Ishikawa (cell line): Measurements from ENCODE around the gene RSKR.

Experiments
- CEBPB ChIP-seq: IDR thresholded peaks from 2 replicates; pipeline ENCODE4 v1.6.1; 2012
- CREB1 ChIP-seq: IDR thresholded peaks from 2 replicates; pipeline ENCODE4 v1.6.1; 2012; ENCODE audit warnings: low read depth
- EGR1 ChIP-seq: IDR thresholded peaks from 2 replicates; pipeline ENCODE4 v1.6.1; 2012
- EP300 ChIP-seq: IDR thresholded peaks from 2 replicates; pipeline ENCODE4 v1.6.1; 2012; ENCODE audit warnings: borderline replicate concordance
- FOXM1 ChIP-seq: IDR thresholded peaks from 2 replicates; pipeline ENCODE4 v1.6.1; 2012; ENCODE audit warnings: low read depth, borderline replicate concordance
- MAX ChIP-seq: IDR thresholded peaks from 2 replicates; pipeline ENCODE4 v1.6.1; 2012
- NFIC ChIP-seq: IDR thresholded peaks from 2 replicates; pipeline ENCODE4 v1.6.1; 2012
- RAD21 ChIP-seq: IDR thresholded peaks from 2 replicates; pipeline ENCODE4 v1.6.1; 2012; ENCODE audit warnings: low read depth
- TAF1 ChIP-seq: IDR thresholded peaks from 2 replicates; pipeline ENCODE4 v1.6.1; 2012; ENCODE audit warnings: low read depth, mild to moderate bottlenecking
- TCF12 ChIP-seq: IDR thresholded peaks from 2 replicates; pipeline ENCODE4 v1.6.1; 2012; ENCODE audit warnings: low read depth
- TEAD4 ChIP-seq: IDR thresholded peaks from 2 replicates; pipeline ENCODE4 v1.6.1; 2012
- USF1 ChIP-seq: IDR thresholded peaks from 2 replicates; pipeline ENCODE4 v1.6.1; 2012
- YY1 ChIP-seq: IDR thresholded peaks from 2 replicates; pipeline ENCODE4 v1.6.1; 2012; ENCODE audit warnings: low read depth
- ZBTB7A ChIP-seq: IDR thresholded peaks from 2 replicates; pipeline ENCODE4 v1.6.1; 2012; ENCODE audit warnings: low read depth
- TF ChIP-seq, protein P1 (sequence below): IDR thresholded peaks from 2 replicates; pipeline ENCODE4 v1.6.1; 2012; ENCODE audit warnings: low read depth, mild to moderate bottlenecking

RSKR gene

DNA sequence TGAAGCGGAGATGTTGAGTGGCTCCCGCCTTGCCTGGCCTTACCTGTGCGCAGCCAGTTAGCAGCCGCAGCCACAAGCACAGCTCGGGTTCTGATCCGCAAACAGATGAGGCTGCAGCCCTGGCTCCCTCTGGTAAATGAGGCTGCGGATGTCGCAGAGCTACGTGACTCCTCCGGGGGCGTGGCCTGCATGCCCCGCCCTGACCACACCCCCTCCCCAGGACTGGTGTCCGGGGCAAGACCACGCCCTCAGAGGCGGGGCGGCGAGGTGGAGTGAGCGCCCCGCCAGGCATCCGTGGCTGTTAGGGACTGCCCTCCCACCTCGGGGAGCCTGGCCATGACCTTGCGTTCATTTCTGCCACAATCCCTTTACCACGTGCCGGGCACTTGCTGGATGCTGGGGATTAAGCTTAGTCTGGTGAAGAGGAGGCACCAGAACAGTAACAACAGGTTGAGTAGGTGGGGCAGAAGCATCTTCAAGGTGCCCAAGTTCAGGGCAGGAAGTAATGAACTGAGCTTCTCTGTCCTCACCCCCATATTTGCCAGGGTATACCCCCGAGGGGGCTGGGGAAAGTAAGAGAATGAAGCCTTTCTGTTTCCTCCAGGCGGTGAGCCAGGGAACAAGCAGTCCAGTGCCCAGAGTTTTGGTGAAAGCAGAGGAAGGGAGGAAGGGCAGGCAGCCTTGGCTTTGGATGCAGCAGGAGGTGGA, 37.1 kb downstream of the RSKR start, which contains the start of gene ALDOC:
Gene ALDOC (minus strand): TSS at position 138 of the 708 bp plus-strand sequence. CDS start 1,363 bp downstream, outside the sequence.
- TF ChIP-seq NFIC = no peak
- peak; percentile 65 for TF ChIP-seq USF1
- TF ChIP-seq EGR1 = no peak
- no peak for TF ChIP-seq FOXM1
- 0 out of 2 replicates have a peak, but pooled peaks have one; percentile 13 for TF ChIP-seq TAF1
- TF ChIP-seq RAD21 = no peak
- TF ChIP-seq ZBTB7A = no peak
- TF ChIP-seq EP300 = no peak
- no peak for TF ChIP-seq TEAD4
- TF ChIP-seq CREB1 = no peak
- no peak for TF ChIP-seq TCF12
- no peak for TF ChIP-seq CEBPB
- TF ChIP-seq MAX = peak; percentile 84
- TF ChIP-seq, protein P1, sequence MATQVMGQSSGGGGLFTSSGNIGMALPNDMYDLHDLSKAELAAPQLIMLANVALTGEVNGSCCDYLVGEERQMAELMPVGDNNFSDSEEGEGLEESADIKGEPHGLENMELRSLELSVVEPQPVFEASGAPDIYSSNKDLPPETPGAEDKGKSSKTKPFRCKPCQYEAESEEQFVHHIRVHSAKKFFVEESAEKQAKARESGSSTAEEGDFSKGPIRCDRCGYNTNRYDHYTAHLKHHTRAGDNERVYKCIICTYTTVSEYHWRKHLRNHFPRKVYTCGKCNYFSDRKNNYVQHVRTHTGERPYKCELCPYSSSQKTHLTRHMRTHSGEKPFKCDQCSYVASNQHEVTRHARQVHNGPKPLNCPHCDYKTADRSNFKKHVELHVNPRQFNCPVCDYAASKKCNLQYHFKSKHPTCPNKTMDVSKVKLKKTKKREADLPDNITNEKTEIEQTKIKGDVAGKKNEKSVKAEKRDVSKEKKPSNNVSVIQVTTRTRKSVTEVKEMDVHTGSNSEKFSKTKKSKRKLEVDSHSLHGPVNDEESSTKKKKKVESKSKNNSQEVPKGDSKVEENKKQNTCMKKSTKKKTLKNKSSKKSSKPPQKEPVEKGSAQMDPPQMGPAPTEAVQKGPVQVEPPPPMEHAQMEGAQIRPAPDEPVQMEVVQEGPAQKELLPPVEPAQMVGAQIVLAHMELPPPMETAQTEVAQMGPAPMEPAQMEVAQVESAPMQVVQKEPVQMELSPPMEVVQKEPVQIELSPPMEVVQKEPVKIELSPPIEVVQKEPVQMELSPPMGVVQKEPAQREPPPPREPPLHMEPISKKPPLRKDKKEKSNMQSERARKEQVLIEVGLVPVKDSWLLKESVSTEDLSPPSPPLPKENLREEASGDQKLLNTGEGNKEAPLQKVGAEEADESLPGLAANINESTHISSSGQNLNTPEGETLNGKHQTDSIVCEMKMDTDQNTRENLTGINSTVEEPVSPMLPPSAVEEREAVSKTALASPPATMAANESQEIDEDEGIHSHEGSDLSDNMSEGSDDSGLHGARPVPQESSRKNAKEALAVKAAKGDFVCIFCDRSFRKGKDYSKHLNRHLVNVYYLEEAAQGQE = no peak

DNA sequence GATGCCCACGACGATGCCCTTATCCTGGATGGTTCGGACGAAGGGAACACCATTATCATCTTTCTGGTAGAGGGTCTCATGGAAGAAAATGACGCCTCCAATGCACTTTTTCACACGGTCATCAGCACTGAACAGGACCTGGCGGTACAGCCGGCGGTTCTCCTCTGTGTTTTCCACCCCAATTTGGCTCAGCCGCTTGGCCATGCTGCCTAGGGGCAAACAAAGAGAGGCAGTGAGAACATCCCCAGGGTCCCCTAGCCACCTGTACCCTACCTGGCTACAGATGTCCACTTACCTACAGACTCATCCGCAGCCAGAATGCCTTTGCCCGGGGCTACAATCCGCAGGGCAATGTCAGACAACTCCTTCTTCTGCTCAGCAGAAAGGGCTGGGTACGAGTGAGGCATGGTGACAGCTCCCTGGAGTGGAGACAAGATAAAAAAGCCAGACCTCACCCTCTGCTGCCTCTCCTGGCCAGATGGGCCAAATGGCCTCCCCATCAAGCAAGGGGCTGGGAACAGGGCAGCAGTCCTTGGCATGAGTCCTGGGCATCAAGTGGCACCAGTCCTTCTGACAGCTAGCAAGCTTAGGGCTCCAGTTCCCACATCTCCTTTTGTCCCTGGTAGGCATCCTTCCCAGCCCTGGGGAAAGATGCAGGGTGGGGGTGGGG, 38.7 kb downstream of the RSKR start:
- no peak for TF ChIP-seq NFIC

- TF ChIP-seq, protein P1 = no peak
- TF ChIP-seq ZBTB7A = no peak
- no peak for TF ChIP-seq YY1
- no peak for TF ChIP-seq MAX
- TF ChIP-seq TAF1 = no peak
- no peak for TF ChIP-seq CEBPB
- no peak for TF ChIP-seq RAD21
- no peak for TF ChIP-seq EP300
- TF ChIP-seq FOXM1 = no peak
- TF ChIP-seq CREB1 = no peak
- no peak for TF ChIP-seq TEAD4
- no peak for TF ChIP-seq TCF12
- TF ChIP-seq NFIC = no peak
Observed at GRCh38 chr17:28574526-28574925, 39.5 kb downstream of the RSKR start.

DNA sequence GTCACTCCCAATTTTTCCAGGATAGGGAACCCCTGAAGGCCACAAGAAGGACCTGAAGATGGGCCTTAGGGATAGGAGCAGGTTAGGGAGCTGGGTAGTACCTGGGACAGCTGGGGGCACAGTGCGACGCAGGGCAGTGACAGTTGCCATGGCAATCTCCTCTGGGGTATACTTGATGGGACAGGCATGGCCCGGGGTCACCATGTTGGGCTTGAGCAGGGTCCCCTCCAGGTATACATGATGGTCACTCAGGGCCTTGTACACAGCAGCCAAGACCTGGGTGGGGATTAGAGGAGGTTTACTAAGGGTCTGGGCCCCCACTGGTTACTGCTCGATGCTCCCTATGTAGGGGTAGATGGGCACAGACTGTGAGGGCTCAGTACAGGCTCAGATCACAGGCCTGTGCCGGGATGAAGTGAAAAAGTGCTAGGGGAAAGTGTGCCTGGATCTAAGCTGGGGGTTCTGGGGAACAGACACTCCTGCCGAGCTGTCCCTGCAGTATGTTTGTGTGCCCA, 40.0 kb downstream of the RSKR start:
- TF ChIP-seq YY1 (no peak), RAD21 (no peak), NFIC (no peak), CEBPB (no peak), TCF12 (no peak), MAX (no peak)

DNA sequence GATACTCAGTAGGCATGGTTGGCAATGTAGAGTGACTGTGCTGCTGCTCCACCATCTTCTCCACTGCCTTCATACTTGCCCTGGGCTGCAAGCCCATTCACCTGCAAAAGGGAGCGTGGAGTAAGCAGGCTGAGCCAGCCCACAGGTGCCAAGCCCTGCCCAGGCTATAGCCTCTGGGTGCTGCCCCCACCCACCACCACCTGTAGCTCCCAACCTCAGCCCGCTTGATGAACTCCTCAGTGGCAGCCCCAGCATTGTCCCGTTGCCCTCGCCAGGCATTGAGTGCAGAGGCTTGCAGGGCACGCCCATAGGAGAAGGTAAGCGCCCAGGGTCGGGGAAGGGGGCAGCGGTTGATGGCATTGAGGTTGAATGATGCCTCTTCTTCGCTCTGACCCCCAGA, 40.5 kb downstream of the RSKR start:
- TF ChIP-seq YY1 = no peak
- TF ChIP-seq CREB1 = no peak
- TF ChIP-seq TAF1 = no peak
- TF ChIP-seq TCF12 = no peak
- no peak for TF ChIP-seq NFIC
- TF ChIP-seq FOXM1 = no peak
- TF ChIP-seq, protein P1 = no peak
- TF ChIP-seq ZBTB7A = no peak
